Esophagus (tissue), 2 donors: ENCODE data around the gene MBD4. TPM values are rescaled to one million over a fixed set of nuclear protein-coding genes. Genes with fewer than 3 reads are reported as not detected.
A peak's percentile ranks its signal among the peaks of the same experiment; 100 is the strongest.

Experiments used
- H3K27ac ChIP-seq, 2 donors: one replicate each; pipeline ENCODE4 v1.5.1; 2013; ENCODE audit warnings: low read depth in 2 of 2, mild to moderate bottlenecking in 2 of 2, inconsistent platforms in 1 of 2, low read length in 1 of 2, moderate library complexity in 1 of 2
- H3K27me3 ChIP-seq, 2 donors: one replicate each; pipeline ENCODE4 v1.6.1; 2013; ENCODE audit warnings: low read length in 2 of 2, control low read depth in 1 of 2, mild to moderate bottlenecking in 1 of 2; ENCODE audit not compliant: insufficient read depth in 2 of 2, control insufficient read depth in 1 of 2
- H3K36me3 ChIP-seq, 2 donors: one replicate each; pipeline ENCODE4 v1.6.1; 2013; ENCODE audit warnings: low read length in 1 of 2; ENCODE audit not compliant: control insufficient read depth in 2 of 2, insufficient read depth in 2 of 2
- H3K4me1 ChIP-seq, 2 donors: one replicate each; pipeline ENCODE4 v1.6.1; 2013; ENCODE audit warnings: low read length in 1 of 2; ENCODE audit not compliant: control insufficient read depth in 2 of 2, insufficient read depth in 2 of 2
- H3K4me3 ChIP-seq, 2 donors: one replicate each; pipeline ENCODE4 v1.5.1; 2013; ENCODE audit warnings: low read length in 2 of 2, mild to moderate bottlenecking in 2 of 2, low read depth in 1 of 2, moderate library complexity in 1 of 2
- H3K9me3 ChIP-seq, 2 donors: one replicate each; pipeline ENCODE4 v1.6.1; 2013; ENCODE audit warnings: mild to moderate bottlenecking in 2 of 2, low read depth in 1 of 2, low read length in 1 of 2, moderate library complexity in 1 of 2; ENCODE audit not compliant: control insufficient read depth in 2 of 2, insufficient read depth in 1 of 2
- WGBS, 2 donors: extraction: QIAGEN DNeasy Blood & Tissue Kit; methylation state at CpG; one replicate each; pipeline ENCODE4 v1.1.7; 2013; 5-methylcytosine and 5-hydroxymethylcytosine counted together
- polyA plus RNA-seq, 2 donors: library from polyadenylated mRNA; stranded (reverse); fragments of 200-250 nt; gene quantifications; one replicate each; pipeline ENCODE4 v1.2.3, GENCODE V29; 2013
- donor health status: healthy with polysubstance abuse.
- donor health status: Bipolar disorder and iron deficiency.

MBD4 gene
- polyA plus RNA-seq, 2 donors, result 6.2 to 13.4 TPM

DNA sequence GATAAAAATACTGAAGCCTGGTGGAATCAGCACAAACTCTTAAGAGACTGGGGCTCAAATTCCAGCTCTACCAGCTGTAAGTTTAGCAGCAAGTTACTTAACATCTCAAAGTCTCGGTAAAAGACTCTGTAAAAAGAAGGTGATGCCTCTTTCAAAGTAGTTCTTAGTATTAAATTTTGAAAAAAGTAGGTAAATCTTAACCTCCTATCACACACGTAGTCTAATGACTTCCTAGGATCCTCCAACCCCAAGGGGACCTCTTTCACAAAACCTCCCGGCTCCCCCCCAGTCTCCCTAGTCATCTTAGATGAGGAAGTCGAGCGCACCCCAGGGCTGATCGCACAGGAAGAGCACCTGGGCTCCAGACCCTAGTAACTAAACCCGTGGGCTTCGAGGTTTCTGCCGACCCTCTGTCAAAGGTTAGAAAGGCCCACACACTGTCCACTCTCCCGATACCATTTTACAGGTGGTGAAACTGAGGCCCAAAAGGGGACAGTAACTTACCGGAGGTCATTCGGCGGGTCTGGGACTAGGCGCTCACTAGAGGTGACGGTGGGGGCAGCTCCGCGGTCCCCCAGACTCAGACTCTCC lies 427 bp downstream of the MBD4 start:
- 0 to 1% methylated on average over 17 of the region's 17 CpGs for WGBS, 2 donors
- Histone ChIP-seq H3K4me1 (peaks cover 0 to 5% of the 10 kb centered on the region in 2 donors), H3K36me3 (peaks cover 0 to 3% of the 10 kb centered on the region in 2 donors), H3K27me3 (no peaks in the 10 kb centered on the region), H3K4me3 (peak overlapping the region; percentile 91 to 97), H3K9me3 (no peaks in the 10 kb centered on the region), H3K27ac (peak overlapping the region; percentile 91 to 94)

DNA sequence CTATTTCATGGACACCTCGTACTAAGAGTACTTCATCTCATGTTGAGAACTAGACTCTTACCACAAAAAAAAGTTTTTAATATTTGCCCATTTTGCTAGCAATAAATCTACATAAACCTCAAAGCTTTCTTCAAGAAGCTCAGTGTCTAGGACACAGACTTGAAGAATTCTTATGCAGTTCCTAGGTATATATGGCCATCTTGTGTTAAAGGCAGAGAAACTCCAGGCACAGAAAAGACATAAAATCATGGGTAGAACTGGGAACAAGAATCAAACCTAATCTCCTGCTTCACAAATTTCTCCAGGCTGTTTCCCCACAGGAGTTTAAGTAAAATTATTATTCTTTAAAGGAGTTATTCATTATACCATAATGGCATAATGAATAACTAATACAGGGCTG lies 4.4 kb downstream of the MBD4 start:
- Histone ChIP-seq H3K9me3 (no peaks in the 10 kb centered on the region), H3K36me3 (peaks cover 3 to 11% of the 10 kb centered on the region in 2 donors), H3K4me1 (no peaks in the 10 kb centered on the region), H3K27ac (no peak overlapping the region), H3K4me3 (no peak overlapping the region), H3K27me3 (no peaks in the 10 kb centered on the region)
- 69 to 71% methylated on average over 1 of the region's 1 CpG for WGBS, 2 donors

DNA sequence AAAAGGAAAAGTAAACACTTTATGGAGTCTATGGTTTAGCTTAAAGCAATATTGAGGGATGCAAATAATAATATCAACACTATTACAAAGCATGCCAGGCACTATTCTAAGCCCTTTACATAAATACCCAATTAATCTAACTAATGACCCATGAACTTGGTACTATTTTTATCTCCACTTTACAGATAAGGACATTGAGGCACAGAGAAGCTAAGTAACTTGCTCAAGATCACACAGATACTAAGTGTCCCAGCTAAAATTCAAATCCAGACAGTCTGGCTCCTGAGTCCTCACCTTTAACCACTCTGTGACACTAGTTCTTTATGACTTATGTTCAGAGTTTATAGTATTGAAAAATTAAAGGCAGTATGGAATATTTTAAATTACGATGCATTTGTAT lies 5.6 kb downstream of the MBD4 start:
- Histone ChIP-seq H3K36me3 (peaks cover 3 to 14% of the 10 kb centered on the region in 2 donors), H3K27ac (no peak overlapping the region), H3K9me3 (no peaks in the 10 kb centered on the region), H3K4me1 (no peaks in the 10 kb centered on the region), H3K4me3 (no peak overlapping the region), H3K27me3 (no peaks in the 10 kb centered on the region)
- WGBS, 2 donors, result 97% methylated on average over 1 of the region's 1 CpG

- H3K27me3 ChIP-seq, result no peaks in the 10 kb centered on the region
- H3K4me1 ChIP-seq, result no peaks in the 10 kb centered on the region
- WGBS, 2 donors, result 80 to 87% methylated on average over 5 of the region's 5 CpGs
- H3K27ac ChIP-seq, result no peak overlapping the region
- H3K36me3 ChIP-seq, result peaks cover 3 to 14% of the 10 kb centered on the region in 2 donors
- no peaks in the 10 kb centered on the region for H3K9me3 ChIP-seq
- H3K4me3 ChIP-seq, result no peak overlapping the region
These were observed 6.2 kb downstream of the MBD4 start for GRCh38 chr3:129433565-129433964.

DNA sequence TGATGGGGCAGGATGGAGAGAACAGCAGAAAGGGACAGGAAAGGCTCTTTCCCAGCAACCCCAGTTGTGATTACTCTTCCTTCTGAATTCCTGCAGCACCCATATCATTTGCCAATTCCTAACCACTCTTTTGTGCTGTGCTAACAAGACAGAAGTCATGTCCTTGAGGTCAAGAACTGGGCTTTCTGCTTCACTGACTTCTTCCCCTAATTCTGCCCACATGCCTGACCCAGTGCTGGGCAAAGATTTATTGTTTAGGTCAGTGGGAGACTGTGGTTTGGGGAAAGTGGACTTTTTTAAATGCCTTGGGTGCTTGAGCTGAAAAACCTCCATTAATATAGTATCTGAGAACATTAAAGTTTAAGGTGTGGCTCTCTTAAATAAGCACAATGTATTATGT lies 7.1 kb downstream of the MBD4 start:
- no peak overlapping the region for H3K27ac ChIP-seq
- H3K4me3 ChIP-seq, result no peak overlapping the region
- no peaks in the 10 kb centered on the region for H3K27me3 ChIP-seq
- peaks cover 3 to 14% of the 10 kb centered on the region in 2 donors for H3K36me3 ChIP-seq
- no peaks in the 10 kb centered on the region for H3K9me3 ChIP-seq
- peaks cover 0 to 4% of the 10 kb centered on the region in 2 donors for H3K4me1 ChIP-seq

- H3K4me3 ChIP-seq, result no peak overlapping the region
- H3K27me3 ChIP-seq, result no peaks in the 10 kb centered on the region
- H3K9me3 ChIP-seq, result no peaks in the 10 kb centered on the region
- H3K36me3 ChIP-seq, result peaks cover 3 to 14% of the 10 kb centered on the region in 2 donors
- no peak overlapping the region for H3K27ac ChIP-seq
- WGBS, 2 donors, result 79 to 85% methylated on average over 7 of the region's 7 CpGs
- peaks cover 0 to 4% of the 10 kb centered on the region in 2 donors for H3K4me1 ChIP-seq
These were observed 7.7 kb downstream of the MBD4 start for GRCh38 chr3:129432036-129432435.

DNA sequence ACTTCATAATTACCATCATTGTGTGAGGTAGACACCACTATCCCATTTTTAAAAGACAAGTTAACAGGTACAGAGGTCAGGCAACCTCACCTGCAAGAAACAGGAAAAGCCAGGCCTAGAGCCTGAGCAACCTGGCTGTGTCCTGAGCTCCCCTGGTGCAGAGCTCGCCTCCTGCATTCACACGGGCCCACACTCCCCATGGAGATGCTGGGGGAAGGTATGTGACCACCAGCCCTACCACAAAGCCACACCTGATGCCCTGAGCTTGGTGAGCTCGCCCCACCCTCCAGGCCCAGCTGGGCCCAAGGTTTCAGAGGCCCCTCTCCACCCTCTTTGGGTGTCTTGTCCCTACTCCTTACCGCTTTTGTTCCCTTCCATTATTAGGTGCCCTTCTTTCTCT lies 10.1 kb downstream of the MBD4 start:
- Histone ChIP-seq H3K4me3 (no peak overlapping the region), H3K4me1 (peaks cover 0 to 4% of the 10 kb centered on the region in 2 donors), H3K36me3 (peaks cover 0 to 14% of the 10 kb centered on the region in 2 donors), H3K27me3 (no peaks in the 10 kb centered on the region), H3K9me3 (no peaks in the 10 kb centered on the region), H3K27ac (no peak overlapping the region)
- WGBS, 2 donors, result 79 to 85% methylated on average over 4 of the region's 4 CpGs

GRCh38 chr3:129429080-129429451 lies 10.7 kb downstream of the MBD4 start:
- H3K27me3 ChIP-seq, result no peaks in the 10 kb centered on the region
- peaks cover 0 to 4% of the 10 kb centered on the region in 2 donors for H3K4me1 ChIP-seq
- no peak overlapping the region for H3K27ac ChIP-seq
- WGBS, 2 donors, result 57 to 62% methylated on average over 3 of the region's 3 CpGs
- H3K36me3 ChIP-seq, result peaks cover 0 to 14% of the 10 kb centered on the region in 2 donors
- H3K4me3 ChIP-seq, result peak overlapping the region in 1 of 2 donors; percentile 26
- no peaks in the 10 kb centered on the region for H3K9me3 ChIP-seq

GRCh38 chr3:129428376-129429079 lies 11.2 kb downstream of the MBD4 start, which contains the start of gene EFCAB12:
Gene EFCAB12, minus strand, starts transcription at chr3:129428636. Its CDS starts 148 bp downstream, at chr3:129428488.
- peak within 1 kb of the TSS; percentile 22 to 50 for H3K27ac ChIP-seq
- peaks cover 0 to 4% of the 10 kb centered on the region in 2 donors for H3K4me1 ChIP-seq
- no peaks in the 10 kb centered on the region for H3K9me3 ChIP-seq
- H3K27me3 ChIP-seq, result no peaks in the 10 kb centered on the region
- H3K4me3 ChIP-seq, result peak within 1 kb of the TSS; percentile 55 to 59
- 3 to 4% methylated on average over 42 of the region's 42 CpGs for WGBS, 2 donors
- H3K36me3 ChIP-seq, result peaks cover 0 to 14% of the 10 kb centered on the region in 2 donors

DNA sequence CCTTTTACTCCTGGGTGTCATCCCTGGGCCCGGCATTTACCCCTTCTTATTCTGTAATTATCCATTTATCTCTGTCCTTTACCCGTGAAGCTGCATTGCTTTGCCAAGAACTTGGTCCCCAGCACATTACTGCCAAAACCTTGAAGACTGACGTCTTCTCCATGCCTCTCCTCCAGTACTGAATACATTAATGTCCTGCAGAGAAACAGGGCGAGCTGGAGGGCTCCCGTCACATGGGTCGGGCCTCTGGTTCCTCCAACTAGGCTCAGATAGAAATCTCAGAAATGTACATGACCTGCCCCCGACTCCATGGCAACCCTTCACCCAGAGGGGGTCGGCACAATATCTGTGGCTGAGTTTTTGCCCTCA lies 11.8 kb downstream of the MBD4 start:
- peak overlapping the region; percentile 55 to 59 for H3K4me3 ChIP-seq
- no peaks in the 10 kb centered on the region for H3K9me3 ChIP-seq
- peaks cover 0 to 4% of the 10 kb centered on the region in 2 donors for H3K4me1 ChIP-seq
- WGBS, 2 donors, result 10% methylated on average over 8 of the region's 8 CpGs
- H3K27ac ChIP-seq, result no peak overlapping the region
- peaks cover 0 to 14% of the 10 kb centered on the region in 2 donors for H3K36me3 ChIP-seq
- H3K27me3 ChIP-seq, result no peaks in the 10 kb centered on the region
